ENCODE data around the gene SLN.

- TF ChIP-seq CTCF (IDR thresholded peaks at IDR 0.05; ENCODE audit: borderline replicate concordance, extremely low read depth, low read length, poor library complexity, severe bottlenecking): peak; percentile 33
- TF ChIP-seq EZH2 (IDR thresholded peaks at IDR 0.05; ENCODE audit: borderline replicate concordance, low read depth, low read length, severe bottlenecking): no peak
Measured at GRCh38 chr11:107757661-107758060, 45.8 kb upstream of the SLN start.
